HG03457 (cell line): ENCODE results near the gene DDX54.
"Not testable (repeated sequence)": the region's sequence is repeated elsewhere in the genome, so short reads cannot be mapped to it uniquely, and the experiment has no call there.

Source experiments
- ATAC-seq: cut with Tn5 transposase; IDR thresholded peaks from one replicate; pipeline ENCODE4 v1.9.1; 2021; ENCODE audit warnings: moderate number of reproducible peaks; ENCODE audit not compliant: unreplicated experiment

Gene DDX54

DNA sequence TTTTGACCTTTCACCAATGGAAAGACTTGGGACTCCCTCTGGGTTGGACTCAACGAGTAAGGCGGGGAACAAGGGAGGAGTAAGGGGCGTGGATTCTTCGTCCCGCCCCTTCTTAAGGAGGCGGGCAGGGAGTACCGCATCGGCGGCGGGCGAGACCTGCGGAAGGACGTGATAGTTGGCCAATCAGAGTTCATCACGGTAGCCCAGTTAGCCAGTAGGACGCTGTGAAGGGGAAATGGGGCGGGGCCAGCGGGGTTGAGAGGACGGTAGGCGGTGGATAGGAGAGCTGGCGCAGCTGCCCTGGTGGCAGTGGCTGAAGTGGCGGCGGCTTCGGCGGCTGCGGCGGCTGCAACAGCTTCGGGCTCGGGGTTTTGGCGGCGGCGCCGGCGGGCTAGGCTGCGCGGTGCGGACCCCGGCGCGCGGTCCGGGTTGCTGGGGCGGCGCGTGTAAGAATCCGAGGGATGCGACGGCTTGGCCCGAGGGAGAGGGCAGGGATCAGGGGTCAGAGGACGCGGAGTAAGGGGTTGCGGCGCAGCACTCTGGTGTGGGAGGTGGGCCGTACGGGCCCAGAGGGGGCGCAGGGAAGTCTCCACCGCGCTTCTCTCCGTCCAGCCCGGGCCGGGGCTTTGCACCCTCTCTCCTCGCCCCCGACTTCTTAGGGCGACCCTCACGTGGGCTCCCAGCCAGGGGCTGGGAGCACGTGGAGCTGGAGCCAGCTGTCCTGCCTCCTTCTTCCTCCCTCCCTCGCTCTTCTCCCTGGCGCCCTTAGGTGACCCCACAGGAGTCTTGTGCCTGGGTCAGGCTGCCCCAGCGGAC lies 36.1 kb upstream of the DDX54 start, which contains the start of gene TPCN1:
TPCN1 (plus strand) TSS at position 284 of the 816 bp plus-strand sequence. CDS start 5,389 bp downstream, outside the sequence.
- peak; percentile 89 for ATAC-seq

GRCh38 chr12:113220593-113221180 lies 35.4 kb upstream of the DDX54 start:
- ATAC-seq = no peak

- ATAC-seq = no peak
These were observed 30.7 kb upstream of the DDX54 start for GRCh38 chr12:113216027-113216426.

GRCh38 chr12:113214895-113215400 lies 29.7 kb upstream of the DDX54 start:
- ATAC-seq = peak; percentile 31

DNA sequence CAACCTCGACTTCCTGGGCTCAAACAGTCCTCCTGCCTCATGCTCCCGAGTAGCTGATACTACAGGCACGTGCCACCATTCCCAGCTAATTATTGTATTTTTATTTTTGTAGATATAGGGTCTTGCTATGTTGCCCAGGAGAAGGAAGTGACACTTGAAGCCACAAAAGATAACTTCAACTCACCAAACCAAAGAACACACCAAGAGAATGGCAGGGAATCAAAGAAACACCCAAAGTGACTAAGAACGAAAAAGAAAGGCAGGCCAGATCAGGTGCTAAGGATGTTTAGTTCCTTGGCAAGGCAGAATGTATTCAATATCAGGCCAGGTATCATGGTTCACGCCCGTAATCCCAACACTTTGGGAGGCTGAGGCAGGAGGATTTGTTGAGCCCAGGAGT lies 25.9 kb upstream of the DDX54 start:
- ATAC-seq = no peak

- peak; percentile 75 for ATAC-seq
These were observed 23.0 kb upstream of the DDX54 start for GRCh38 chr12:113208041-113208934.

DNA sequence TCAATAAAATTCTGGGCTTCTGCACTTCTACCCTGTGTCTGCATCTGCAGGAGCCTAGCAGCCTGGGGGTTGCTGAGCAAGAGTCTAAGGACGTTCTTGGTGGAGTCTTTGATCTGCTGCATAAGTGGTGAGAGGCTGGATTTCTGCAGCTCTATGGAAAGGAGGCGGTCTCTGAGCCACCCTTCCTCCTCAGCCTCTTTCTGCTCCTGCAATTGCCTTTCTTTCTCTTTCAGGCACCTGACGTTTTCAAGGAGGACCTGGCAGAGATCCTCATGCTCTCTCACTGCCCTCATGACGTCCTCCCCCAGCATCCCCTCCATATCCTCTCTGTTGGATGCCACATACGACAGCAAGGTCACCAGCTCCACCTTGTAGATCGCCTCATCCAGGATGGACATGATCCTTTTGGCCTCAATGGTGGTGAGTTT lies 22.3 kb upstream of the DDX54 start:
- ATAC-seq = peak; percentile 1

DNA sequence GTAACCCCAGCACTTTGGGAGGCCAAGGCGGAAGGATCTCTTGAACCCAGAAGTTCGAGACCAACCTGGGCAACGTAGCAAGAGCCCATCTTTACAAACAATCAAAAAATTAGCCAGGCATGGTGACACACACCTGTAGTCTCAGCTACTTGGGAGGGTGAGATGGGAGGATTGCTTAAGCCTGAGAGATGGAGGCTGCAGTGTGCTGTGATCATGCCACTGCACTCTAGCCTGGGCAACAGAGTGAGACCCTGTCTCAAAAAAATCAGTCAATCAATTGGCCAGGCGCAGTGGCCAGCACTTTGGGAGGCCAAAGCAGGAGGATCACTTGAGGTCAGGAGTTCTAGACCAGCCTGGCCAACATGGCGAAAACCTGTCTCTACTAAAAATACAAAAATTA lies 21.5 kb upstream of the DDX54 start:
- not testable (repeated sequence) for ATAC-seq

DNA sequence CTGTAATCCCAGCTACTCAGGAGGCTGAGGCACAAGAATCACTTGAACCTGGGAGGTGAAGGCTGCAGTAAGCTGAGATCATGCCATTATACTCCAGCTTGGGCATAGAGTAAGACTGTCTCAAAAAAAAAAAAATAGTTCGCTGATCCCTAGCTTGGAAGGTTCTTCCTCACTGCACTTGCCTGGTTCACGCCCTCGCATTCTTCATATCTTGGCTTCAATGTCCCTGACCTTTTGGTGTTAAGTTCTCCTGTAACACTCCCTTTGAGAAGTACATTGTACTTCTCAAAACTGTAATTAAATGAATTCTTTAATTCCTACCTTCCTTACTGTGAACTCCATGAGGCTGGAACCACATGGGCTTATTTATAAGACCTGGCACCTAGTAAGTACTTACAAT lies 19.5 kb upstream of the DDX54 start:
- no peak for ATAC-seq

GRCh38 chr12:113203852-113204760 lies 18.8 kb upstream of the DDX54 start:
- ATAC-seq = no peak

GRCh38 chr12:113202300-113203075 lies 17.2 kb upstream of the DDX54 start:
- no peak for ATAC-seq

DNA sequence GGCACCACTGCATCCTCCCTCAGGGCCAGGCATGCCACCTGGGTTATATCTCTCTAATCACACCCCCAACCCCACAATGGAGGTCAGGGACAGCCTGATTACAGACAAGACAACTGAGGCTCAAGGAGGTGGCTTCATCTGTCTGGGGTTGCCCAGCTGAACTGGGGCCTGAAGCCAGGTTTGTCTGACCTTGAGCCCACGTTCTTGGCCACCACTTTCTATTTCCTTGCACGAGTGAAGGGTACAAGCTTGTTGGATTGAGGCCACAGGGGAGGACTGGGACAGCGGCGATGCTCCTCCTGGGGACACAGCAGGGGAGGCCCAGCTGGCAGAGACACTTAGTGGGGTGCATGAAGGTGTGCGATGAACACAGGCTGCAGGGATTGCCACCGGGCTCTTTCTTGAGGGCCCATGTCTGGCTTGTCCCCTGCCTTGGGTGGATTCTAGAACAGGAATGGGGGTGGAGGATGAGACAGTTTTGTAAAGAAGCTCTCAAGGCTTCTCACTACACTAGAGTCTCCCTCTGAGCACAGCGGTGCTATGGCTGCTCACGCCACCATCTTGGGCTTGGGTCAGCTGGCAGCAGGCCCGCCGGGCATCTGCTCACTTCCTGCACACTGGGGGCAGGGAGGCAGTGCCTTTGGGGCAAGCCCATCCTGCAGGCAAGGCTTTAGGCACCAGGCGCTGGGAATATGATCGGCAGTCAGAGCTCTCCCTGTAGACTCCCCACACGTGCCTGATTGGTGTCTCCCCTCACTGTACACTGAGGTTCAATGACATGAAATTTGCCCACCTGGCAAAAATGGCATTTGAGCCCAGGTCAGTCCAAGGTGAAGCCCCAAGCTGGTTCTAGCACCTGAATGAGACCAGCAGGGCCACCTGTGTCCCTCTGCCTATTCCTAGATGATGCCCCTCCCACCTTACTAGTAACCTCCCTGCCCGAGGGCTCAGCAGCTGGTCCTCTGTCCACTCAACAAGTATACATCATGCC lies 16.2 kb upstream of the DDX54 start:
- ATAC-seq = no peak

DNA sequence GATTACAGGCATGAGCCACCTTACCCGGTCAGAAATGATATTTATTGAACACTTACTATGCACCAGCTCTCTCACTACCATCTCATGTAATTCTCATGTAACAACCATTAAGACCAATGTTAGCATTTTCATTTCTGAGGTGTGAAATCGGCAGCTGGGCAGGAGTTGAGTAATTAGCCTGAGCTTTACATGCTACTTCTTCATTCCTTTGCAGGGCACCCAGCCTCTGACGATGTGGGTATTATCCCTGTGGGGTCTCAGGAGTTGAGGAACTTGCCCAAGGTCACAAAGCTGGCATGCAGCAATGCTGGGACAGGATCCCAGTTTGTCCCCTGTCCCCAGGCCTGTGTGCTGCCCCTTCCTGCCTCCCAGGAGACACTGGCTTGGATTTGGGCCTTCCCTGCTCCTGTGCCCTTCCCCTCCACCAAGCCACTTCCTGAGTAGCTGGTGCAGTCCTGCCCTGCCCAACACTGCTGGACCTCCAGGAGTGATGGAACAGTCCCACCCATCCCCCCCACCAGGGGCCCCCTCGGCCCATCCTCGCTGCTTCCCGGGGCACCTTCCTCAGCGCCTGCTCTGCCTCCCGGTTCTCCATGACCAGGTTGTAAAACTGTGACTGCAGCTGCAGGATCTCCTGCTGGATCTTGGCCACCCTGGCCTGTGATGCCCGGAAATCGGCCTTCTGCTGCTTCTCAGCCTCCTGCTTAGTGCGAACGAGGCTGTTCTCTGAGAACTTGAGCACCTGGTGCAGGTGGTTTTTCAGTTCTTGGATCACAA lies 14.9 kb upstream of the DDX54 start:
- ATAC-seq = no peak

GRCh38 chr12:113198296-113198695 lies 13.0 kb upstream of the DDX54 start:
- no peak for ATAC-seq

DNA sequence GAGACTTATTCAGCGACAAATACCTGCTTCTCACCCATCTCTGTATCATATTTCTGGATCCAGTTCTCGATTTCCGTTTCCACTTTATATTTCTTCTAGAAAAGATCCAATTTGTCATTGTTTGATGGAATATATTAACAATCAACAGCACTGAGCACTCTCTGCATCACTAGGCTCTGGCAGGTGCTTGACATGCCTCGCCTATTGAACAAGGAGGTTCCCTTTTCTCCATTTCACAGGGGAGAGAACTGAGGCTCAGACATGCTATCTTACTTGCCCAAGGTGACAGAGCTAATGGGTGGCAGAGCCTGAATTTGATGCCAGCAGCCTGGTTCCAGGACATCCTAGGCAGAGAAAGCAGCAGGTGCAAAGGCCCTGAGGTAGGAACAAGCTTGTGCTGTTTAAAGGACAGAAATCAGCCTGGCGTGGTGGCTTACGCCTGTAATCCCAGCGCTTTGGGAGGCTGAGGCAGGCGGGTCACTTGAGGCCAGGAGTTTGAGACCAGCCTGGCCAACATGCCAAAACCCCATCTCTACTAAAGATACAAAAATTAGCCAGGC lies 12.3 kb upstream of the DDX54 start:
- ATAC-seq = no peak

DNA sequence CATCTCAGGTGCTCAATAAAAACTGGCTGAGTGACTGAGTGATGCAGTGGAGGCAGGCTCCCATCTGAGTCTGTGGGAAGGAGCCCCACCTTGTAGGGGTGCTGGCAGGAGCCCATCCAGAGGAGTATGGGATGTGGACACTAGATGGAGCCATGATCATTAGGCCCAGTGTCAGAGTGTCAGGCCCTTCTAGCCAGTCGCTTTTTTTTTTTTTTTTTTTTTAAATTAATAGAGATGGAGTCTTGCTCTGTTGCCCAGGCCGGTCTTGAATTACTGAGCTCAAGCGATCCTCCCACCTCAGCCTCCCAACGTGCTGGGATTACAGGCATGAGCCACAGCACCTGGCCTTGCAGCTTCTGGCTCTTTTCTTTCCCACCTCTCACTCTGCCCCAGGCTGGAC lies 11.7 kb upstream of the DDX54 start:
- peak; percentile 75 for ATAC-seq

- no peak for ATAC-seq
These were observed 11.3 kb upstream of the DDX54 start for GRCh38 chr12:113196582-113196981.
